ENCODE data around the gene KYNU.
"Not testable (repeated sequence)": the region's sequence is repeated elsewhere in the genome, so short reads cannot be mapped to it uniquely, and the experiment has no call there.

Gene KYNU

GRCh38 chr2:142877216-142877838 is at the start of gene KYNU:
Gene KYNU (plus strand): TSS chr2:142877664. CDS start chr2:142885368, 7,704 bp downstream.
- DNase-seq: peak; percentile 82 to 83

GRCh38 chr2:142834021-142834420 is 43.4 kb upstream of the KYNU start:
- no peak for DNase-seq

- no peak for DNase-seq
Measured at GRCh38 chr2:142840436-142840835, 37.0 kb upstream of the KYNU start.

- no peak for DNase-seq
Measured at GRCh38 chr2:142841788-142842187, 35.7 kb upstream of the KYNU start.

- no peak for DNase-seq
Measured at GRCh38 chr2:142842369-142842768, 35.1 kb upstream of the KYNU start.

- no peak for DNase-seq
Measured at GRCh38 chr2:142843731-142844130, 33.7 kb upstream of the KYNU start.

- no peak for DNase-seq
Measured at GRCh38 chr2:142848023-142848606, 29.3 kb upstream of the KYNU start.

GRCh38 chr2:142849820-142850219 is 27.6 kb upstream of the KYNU start:
- no peak for DNase-seq

GRCh38 chr2:142853912-142854311 is 23.6 kb upstream of the KYNU start:
- DNase-seq: no peak

- DNase-seq: peak in 1 of 2 experiments; percentile 10
Measured at GRCh38 chr2:142857256-142858164, 20.0 kb upstream of the KYNU start.

GRCh38 chr2:142858961-142859360 is 18.5 kb upstream of the KYNU start:
- no peak for DNase-seq

GRCh38 chr2:142862299-142862698 is 15.2 kb upstream of the KYNU start:
- no peak for DNase-seq

GRCh38 chr2:142862847-142863246 is 14.6 kb upstream of the KYNU start:
- DNase-seq: no peak

- DNase-seq: no peak
Measured at GRCh38 chr2:142863485-142863961, 13.9 kb upstream of the KYNU start.

- not testable (repeated sequence) for DNase-seq
Measured at GRCh38 chr2:142864605-142865004, 12.9 kb upstream of the KYNU start.

- DNase-seq: peak; percentile 67 to 80
Measured at GRCh38 chr2:142865924-142866323, 11.5 kb upstream of the KYNU start.

- DNase-seq: no peak
Measured at GRCh38 chr2:142866426-142866825, 11.0 kb upstream of the KYNU start.

GRCh38 chr2:142867136-142867535 is 10.3 kb upstream of the KYNU start:
- no peak for DNase-seq

GRCh38 chr2:142868229-142868762 is 9.2 kb upstream of the KYNU start:
- no peak for DNase-seq

GRCh38 chr2:142869065-142869460 is 8.4 kb upstream of the KYNU start:
- not testable (repeated sequence) for DNase-seq

GRCh38 chr2:142869461-142870106 is 7.9 kb upstream of the KYNU start:
- DNase-seq: no peak

- DNase-seq: peak; percentile 13 to 19
Measured at GRCh38 chr2:142870526-142870925, 6.9 kb upstream of the KYNU start.

- no peak for DNase-seq
Measured at GRCh38 chr2:142871396-142871795, 6.1 kb upstream of the KYNU start.
